ENCODE measurements around the gene ATF7. TPM values are rescaled to one million over a fixed set of nuclear protein-coding genes. Genes with fewer than 3 reads are reported as not detected.

Gene ATF7
- total RNA-seq, 1 experiment from 2014 or later = 24.7 TPM

DNA sequence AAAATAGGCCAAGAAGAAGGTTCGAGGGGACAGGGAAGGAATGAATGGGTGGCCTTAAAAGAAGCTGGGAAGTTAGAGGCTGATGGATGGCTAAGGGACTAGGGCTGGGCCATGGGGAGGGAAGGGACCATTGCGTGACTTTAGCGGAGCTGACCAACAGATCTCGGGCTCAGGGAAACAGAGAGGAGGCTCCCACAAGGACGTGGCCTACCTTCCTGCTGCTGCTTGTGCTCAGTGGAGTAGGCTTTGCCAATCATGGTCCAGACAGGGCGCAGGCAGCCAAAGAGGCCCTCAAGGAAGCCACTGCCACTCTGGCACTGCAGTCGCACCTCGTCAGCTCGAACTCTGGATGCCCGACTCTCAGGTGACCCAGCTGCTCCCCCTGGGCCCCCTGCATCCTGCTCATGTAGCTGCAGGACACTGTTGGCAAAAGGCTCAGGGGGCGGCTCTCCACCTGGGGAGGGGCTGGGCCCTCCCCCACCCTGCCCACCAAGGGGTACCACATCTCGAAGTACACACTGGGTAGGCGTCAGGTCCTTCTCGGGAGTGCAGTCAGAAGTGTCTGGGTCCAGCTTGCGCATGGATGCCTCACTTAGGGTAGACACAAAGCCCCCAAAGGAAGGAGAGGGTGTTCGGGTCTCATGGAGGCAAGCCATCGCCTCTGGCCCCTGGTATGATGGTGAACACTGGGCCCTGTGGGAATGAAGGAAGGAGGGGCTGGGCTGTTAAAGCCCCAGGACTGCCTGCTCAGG is 139.3 kb downstream of the ATF7 start:
- TF ChIP-seq, protein P1, sequence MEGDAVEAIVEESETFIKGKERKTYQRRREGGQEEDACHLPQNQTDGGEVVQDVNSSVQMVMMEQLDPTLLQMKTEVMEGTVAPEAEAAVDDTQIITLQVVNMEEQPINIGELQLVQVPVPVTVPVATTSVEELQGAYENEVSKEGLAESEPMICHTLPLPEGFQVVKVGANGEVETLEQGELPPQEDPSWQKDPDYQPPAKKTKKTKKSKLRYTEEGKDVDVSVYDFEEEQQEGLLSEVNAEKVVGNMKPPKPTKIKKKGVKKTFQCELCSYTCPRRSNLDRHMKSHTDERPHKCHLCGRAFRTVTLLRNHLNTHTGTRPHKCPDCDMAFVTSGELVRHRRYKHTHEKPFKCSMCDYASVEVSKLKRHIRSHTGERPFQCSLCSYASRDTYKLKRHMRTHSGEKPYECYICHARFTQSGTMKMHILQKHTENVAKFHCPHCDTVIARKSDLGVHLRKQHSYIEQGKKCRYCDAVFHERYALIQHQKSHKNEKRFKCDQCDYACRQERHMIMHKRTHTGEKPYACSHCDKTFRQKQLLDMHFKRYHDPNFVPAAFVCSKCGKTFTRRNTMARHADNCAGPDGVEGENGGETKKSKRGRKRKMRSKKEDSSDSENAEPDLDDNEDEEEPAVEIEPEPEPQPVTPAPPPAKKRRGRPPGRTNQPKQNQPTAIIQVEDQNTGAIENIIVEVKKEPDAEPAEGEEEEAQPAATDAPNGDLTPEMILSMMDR (conservative IDR thresholded peaks at IDR 0.05) = no peak
- no peak for TF ChIP-seq EZH2 (IDR thresholded peaks at IDR 0.05; ENCODE audit: low read depth)
- no peaks in the 10 kb centered on the region for H3K36me3 ChIP-seq (ENCODE audit: low read depth)
- DNase-seq = peak in 1 of 2 experiments; percentile 32
- CTCF ChIA-PET = no interaction called here
- no peaks in the 10 kb centered on the region for H3K9me2 ChIP-seq (ENCODE audit: insufficient read depth)
- no TSS peak for BruUV-seq (replicated peaks)
- no peaks in the 10 kb centered on the region for H3K27me3 ChIP-seq (ENCODE audit: insufficient read depth, low read depth)
- H2AFZ ChIP-seq = no peak overlapping the region
- intact Hi-C loops (cut with micrococcal nuclease; ENCODE audit: unreplicated experiment) = no loop called here
- H3K27ac ChIP-seq = no peak overlapping the region
- no peaks in the 10 kb centered on the region for H3K79me2 ChIP-seq (ENCODE audit: low read depth)
- no peak overlapping the region for H3K4me2 ChIP-seq
- no peak overlapping the region for H3K4me3 ChIP-seq
- peaks cover 15% of the 10 kb centered on the region for H4K20me1 ChIP-seq (ENCODE audit: insufficient read depth)
- no peaks in the 10 kb centered on the region for H3K9me3 ChIP-seq (ENCODE audit: insufficient read depth, low read depth)
- peaks cover 40% of the 10 kb centered on the region for H3F3A ChIP-seq (ENCODE audit: insufficient read depth, low read depth)
- POLR2A ChIA-PET (ENCODE audit: unreplicated experiment) = no interaction called here
- no peaks in the 10 kb centered on the region for H3K4me1 ChIP-seq (replicated peaks; ENCODE audit: insufficient read depth)

DNA sequence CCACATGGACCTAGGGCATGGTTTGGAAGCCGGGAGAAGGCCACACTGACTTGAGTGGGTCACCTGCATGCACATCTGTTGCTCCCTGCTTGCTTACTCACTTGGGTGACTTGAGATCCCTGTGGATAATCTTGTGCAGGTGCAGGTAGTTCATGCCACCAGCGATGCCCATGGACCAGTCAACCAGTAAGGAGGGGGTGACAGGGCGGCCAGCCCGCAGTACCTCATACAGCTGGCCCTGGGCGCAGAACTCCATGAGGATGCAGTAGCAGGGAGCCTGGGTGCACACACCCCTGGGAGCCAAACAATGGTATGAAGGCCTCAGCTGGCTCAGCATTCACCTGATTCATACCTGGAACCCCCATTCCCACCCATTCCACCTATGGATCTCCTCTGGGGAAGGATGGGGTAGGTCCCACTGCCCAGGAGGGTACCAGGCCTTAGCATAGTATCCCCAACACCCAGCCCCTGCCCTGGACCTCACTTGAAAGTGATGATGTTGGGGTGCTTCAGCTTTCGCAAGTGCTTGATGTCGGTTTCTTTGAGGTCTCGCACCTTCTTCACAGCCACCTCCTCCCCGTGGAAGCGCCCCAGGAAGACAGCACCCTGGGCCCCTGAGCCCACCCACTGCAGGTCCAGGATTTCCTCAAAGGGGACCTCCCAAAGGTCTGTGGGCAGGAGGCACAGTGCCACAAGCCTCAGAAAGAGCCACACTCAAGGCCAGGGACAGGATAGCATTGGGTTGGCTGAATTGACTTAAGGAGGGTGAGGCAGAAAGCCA is 140.0 kb downstream of the ATF7 start:
- H2AFZ ChIP-seq = no peak overlapping the region
- H3K9me2 ChIP-seq (ENCODE audit: insufficient read depth) = no peaks in the 10 kb centered on the region
- no peak overlapping the region for H3K27ac ChIP-seq
- H3K4me1 ChIP-seq (replicated peaks; ENCODE audit: insufficient read depth) = no peaks in the 10 kb centered on the region
- H3K79me2 ChIP-seq (ENCODE audit: low read depth) = no peaks in the 10 kb centered on the region
- no peaks in the 10 kb centered on the region for H3K27me3 ChIP-seq (ENCODE audit: insufficient read depth, low read depth)
- DNase-seq = peak in 1 of 2 experiments; percentile 34
- no peaks in the 10 kb centered on the region for H3K9me3 ChIP-seq (ENCODE audit: insufficient read depth, low read depth)
- ChIA-PET POLR2A (ENCODE audit: unreplicated experiment) (interaction anchor here (0.5 kb wide), 1 partner anchor 9 kb away, joined by 16 read pairs; no protein-coding TSS in a partner anchor), CTCF (no interaction called here)
- no peaks in the 10 kb centered on the region for H3K36me3 ChIP-seq (ENCODE audit: low read depth)
- no TSS peak for BruUV-seq (replicated peaks)
- peaks cover 23% of the 10 kb centered on the region for H4K20me1 ChIP-seq (ENCODE audit: insufficient read depth)
- TF ChIP-seq EZH2 (IDR thresholded peaks at IDR 0.05; ENCODE audit: low read depth) = no peak
- TF ChIP-seq, protein P1 (conservative IDR thresholded peaks at IDR 0.05) = no peak
- no peak overlapping the region for H3K4me3 ChIP-seq
- intact Hi-C loops (cut with micrococcal nuclease; ENCODE audit: unreplicated experiment) = no loop called here
- H3F3A ChIP-seq (ENCODE audit: insufficient read depth, low read depth) = peaks cover 47% of the 10 kb centered on the region
- no peak overlapping the region for H3K4me2 ChIP-seq

DNA sequence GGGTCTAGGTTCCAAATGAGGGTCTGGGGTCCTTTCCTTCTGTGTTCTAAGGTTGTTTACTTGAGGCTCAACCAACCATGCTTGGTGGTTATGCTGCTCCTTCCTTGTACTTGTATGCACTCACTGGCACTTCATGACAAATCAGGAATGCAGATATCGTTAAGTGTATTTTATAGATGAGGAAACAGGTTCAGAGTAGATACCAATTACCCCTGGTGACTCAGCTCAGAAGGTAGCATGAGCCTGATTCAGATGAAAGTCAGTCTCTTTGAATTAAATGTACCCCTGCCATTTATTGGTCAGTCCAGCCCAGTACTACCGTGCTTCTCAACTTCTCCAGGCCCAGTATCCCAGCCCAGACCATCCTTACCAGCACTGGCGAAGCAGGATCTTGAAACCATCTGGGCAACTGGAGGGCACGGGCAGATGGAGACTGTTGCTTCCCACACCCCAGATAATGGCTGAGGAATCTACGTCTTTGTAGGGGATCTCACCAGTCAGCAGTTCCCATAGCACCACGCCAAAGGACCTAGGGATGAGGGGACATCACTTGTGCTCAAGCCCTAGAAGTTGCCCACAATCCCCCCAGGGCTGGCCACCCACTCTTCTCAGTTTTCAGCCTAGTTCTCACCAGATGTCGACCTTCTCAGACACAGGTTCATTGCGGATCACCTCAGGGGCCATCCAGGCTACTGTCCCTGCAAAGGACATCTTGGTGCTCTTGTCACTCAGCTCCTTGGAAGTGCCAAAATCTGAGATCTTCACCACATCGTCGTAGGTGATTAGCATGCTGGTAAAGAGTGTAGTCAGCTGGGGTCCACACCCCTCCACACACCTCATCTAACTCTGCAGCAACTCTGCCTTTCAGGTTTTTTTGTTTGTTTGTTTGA is 141.3 kb downstream of the ATF7 start:
- H3K4me2 ChIP-seq = no peak overlapping the region
- intact Hi-C loops (cut with micrococcal nuclease; ENCODE audit: unreplicated experiment) = no loop called here
- no peaks in the 10 kb centered on the region for H3K9me2 ChIP-seq (ENCODE audit: insufficient read depth)
- H3K4me3 ChIP-seq = no peak overlapping the region
- CTCF ChIA-PET = no interaction called here
- H3K36me3 ChIP-seq (ENCODE audit: low read depth) = no peaks in the 10 kb centered on the region
- peaks cover 30% of the 10 kb centered on the region for H4K20me1 ChIP-seq (ENCODE audit: insufficient read depth)
- no peaks in the 10 kb centered on the region for H3K9me3 ChIP-seq (ENCODE audit: insufficient read depth, low read depth)
- H2AFZ ChIP-seq = no peak overlapping the region
- no TSS peak for BruUV-seq (replicated peaks)
- POLR2A ChIA-PET (ENCODE audit: unreplicated experiment) = interaction anchor here (0.7 kb wide), 1 partner anchor 139 kb away, joined by 3 read pairs; no protein-coding TSS in a partner anchor
- TF ChIP-seq EZH2 (IDR thresholded peaks at IDR 0.05; ENCODE audit: low read depth) = no peak
- TF ChIP-seq, protein P1 (conservative IDR thresholded peaks at IDR 0.05) = no peak
- DNase-seq = peak in 1 of 2 experiments; percentile 68
- no peaks in the 10 kb centered on the region for H3K4me1 ChIP-seq (replicated peaks; ENCODE audit: insufficient read depth)
- peaks cover 59% of the 10 kb centered on the region for H3F3A ChIP-seq (ENCODE audit: insufficient read depth, low read depth)
- H3K27me3 ChIP-seq (ENCODE audit: insufficient read depth, low read depth) = no peaks in the 10 kb centered on the region
- H3K27ac ChIP-seq = no peak overlapping the region
- H3K79me2 ChIP-seq (ENCODE audit: low read depth) = no peaks in the 10 kb centered on the region

All from PC-9 (cell line).